GM12878 (cell line): ENCODE data around the gene FAR2. TPM values are rescaled to one million over a fixed set of nuclear protein-coding genes. Genes with fewer than 3 reads are reported as not detected.
"Not testable (repeated sequence)": the region's sequence is repeated elsewhere in the genome, so short reads cannot be mapped to it uniquely, and the experiment has no call there.

Experiments used
- ATAC-seq: fragments of 200-7000 bp; cut with Tn5 transposase; 3 replicates; pipeline ENCODE4 v1.9.1; 2020; ENCODE audit warnings: mild to moderate bottlenecking, moderate library complexity
- BruUV-seq: library from RNA; stranded (reverse); fragments of 400-500 nt; replicated peaks from 2 replicates; lab custom pipeline; 2021; lab: Mats Ljungman, UMichigan
- CTCF ChIA-PET: fragments of 300-600 bp; sonication (Branson Sonifier 250); formaldehyde crosslinking; extraction: SDS; loops from one replicate; lab custom pipeline; 2021; ENCODE audit warnings: inconsistent platforms; lab: Yijun Ruan, JAX
- POLR2A ChIA-PET: fragments of 350-600 bp; formaldehyde crosslinking; extraction: SDS; loops from one replicate; lab custom pipeline; 2021; ENCODE audit warnings: inconsistent platforms; lab: Charles Lee
- RAD21 ChIA-PET: fragments of 300-600 bp; sonication (Branson Sonifier 250); formaldehyde crosslinking; loops from one replicate; lab custom pipeline; 2023; ENCODE audit warnings: antibody characterized with exemption; ENCODE audit not compliant: unreplicated experiment; lab: Charles Lee
- SMC1A ChIA-PET: fragments of 300-600 bp; sonication (Branson Sonifier 250); formaldehyde crosslinking; loops from one replicate; lab custom pipeline; 2023; ENCODE audit not compliant: unreplicated experiment, uncharacterized antibody; lab: Charles Lee
- DNase-seq: peaks from one replicate; pipeline ENCODE4 v3.0.0-alpha.2; 2011; ENCODE audit warnings: low read depth, low spot score
- FAIRE-seq: peaks from 3 replicates; lab custom pipeline; 2011; peaks lifted over from hg19 to GRCh38; lab: Jason Lieb, UNC
- H2AFZ ChIP-seq: 2 replicates; pipeline ENCODE4 v1.6.0; 2011; ENCODE audit warnings: low read depth, low read length, control low read depth; ENCODE audit not compliant: control insufficient read depth
- H3K27ac ChIP-seq: 2 replicates; pipeline ENCODE4 v1.5.1; 2011; ENCODE audit warnings: control low read depth; ENCODE audit not compliant: control insufficient read depth, insufficient read depth
- H3K27me3 ChIP-seq, 2 experiments: replicated peaks in 1 of 2; 2 replicates each; pipeline versions ENCODE4 v1.6.0 to v1.6.1; 2011; ENCODE audit warnings: low read length in 1 of 2; ENCODE audit not compliant: control insufficient read depth in 2 of 2, insufficient read depth in 2 of 2
- H3K36me3 ChIP-seq, 2 experiments: 2 replicates each; pipeline ENCODE4 v1.5.1; 2011; ENCODE audit warnings: low read length in 1 of 2; ENCODE audit not compliant: control insufficient read depth in 2 of 2, insufficient read depth in 2 of 2
- H3K4me1 ChIP-seq: 2 replicates; pipeline ENCODE4 v1.6.1; 2011; ENCODE audit warnings: mild to moderate bottlenecking, low read length, moderate library complexity, mixed read lengths; ENCODE audit not compliant: control insufficient read depth, insufficient read depth
- H3K4me2 ChIP-seq: 2 replicates; pipeline ENCODE4 v1.6.0; 2011; ENCODE audit warnings: control low read depth; ENCODE audit not compliant: control insufficient read depth, insufficient read depth
- H3K4me3 ChIP-seq: fragments of 200-600 bp; sonication (generic); 2 replicates; pipeline ENCODE4 v1.5.1; 2016
- H3K79me2 ChIP-seq: 2 replicates; pipeline ENCODE4 v1.6.0; 2011; ENCODE audit warnings: low read length; ENCODE audit not compliant: control insufficient read depth, insufficient read depth
- H3K9ac ChIP-seq: 2 replicates; pipeline ENCODE4 v1.8.0; 2011; ENCODE audit warnings: low read length, control low read depth, mixed read lengths; ENCODE audit not compliant: control insufficient read depth, insufficient read depth
- H3K9me3 ChIP-seq: replicated peaks from 3 replicates; pipeline ENCODE4 v1.5.1; 2011; ENCODE audit warnings: mild to moderate bottlenecking, low read length; ENCODE audit not compliant: control insufficient read depth, insufficient read depth
- H4K20me1 ChIP-seq: 2 replicates; pipeline ENCODE4 v1.6.0; 2011; ENCODE audit not compliant: control insufficient read depth, insufficient read depth
- BHLHE40 ChIP-seq, 2 experiments: fragments of 450-650 bp in 1 of 2; IDR thresholded peaks; 2 replicates each; pipeline ENCODE4 v1.6.1; 2011 to 2017; ENCODE audit warnings: low read depth in 2 of 2, borderline replicate concordance in 1 of 2, improper control_type of control experiment in 1 of 2, low read length in 1 of 2, mild to moderate bottlenecking in 1 of 2
- CHD4 ChIP-seq: fragments of 200-600 bp; sonication (generic); IDR thresholded peaks from 2 replicates; pipeline ENCODE4 v1.6.1; 2016; ENCODE audit warnings: mild to moderate bottlenecking
- CREM ChIP-seq: IDR thresholded peaks from 2 replicates; pipeline ENCODE4 v1.6.1; 2014; ENCODE audit warnings: antibody characterized with exemption, low read depth
- DPF2 ChIP-seq: fragments of 450-650 bp; IDR thresholded peaks from 2 replicates; pipeline ENCODE4 v1.6.1; 2017; ENCODE audit warnings: mild to moderate bottlenecking
- ETV6 ChIP-seq, 2 experiments: fragments of 450-650 bp in 1 of 2; IDR thresholded peaks in 1 of 2; conservative IDR thresholded peaks in 1 of 2; 2 replicates each; pipeline ENCODE4 v1.6.1; 2014; ENCODE audit warnings: antibody characterized with exemption in 1 of 2, borderline replicate concordance in 1 of 2, low read depth in 1 of 2, mild to moderate bottlenecking in 1 of 2, moderate library complexity in 1 of 2
- IRF4 ChIP-seq: IDR thresholded peaks from 2 replicates; pipeline ENCODE4 v1.6.1; 2011; ENCODE audit warnings: low read depth, low read length
- KLF5 ChIP-seq: fragments of 450-650 bp; IDR thresholded peaks from 2 replicates; pipeline ENCODE4 v1.6.1; 2014; ENCODE audit warnings: mild to moderate bottlenecking; ENCODE audit not compliant: partially characterized antibody
- NR2F1 ChIP-seq: fragments of 450-650 bp; conservative IDR thresholded peaks from 2 replicates; pipeline ENCODE4 v1.6.1; 2017; ENCODE audit warnings: mild to moderate bottlenecking
- POLR2A ChIP-seq: IDR thresholded peaks from 2 replicates; pipeline ENCODE4 v1.6.1; 2011; ENCODE audit warnings: low read depth, mild to moderate bottlenecking, low read length
- POLR2AphosphoS5 ChIP-seq: IDR thresholded peaks from 2 replicates; pipeline ENCODE4 v1.6.1; 2011; ENCODE audit warnings: mild to moderate bottlenecking, low read length, inconsistent platforms
- TCF12 ChIP-seq: IDR thresholded peaks from 2 replicates; pipeline ENCODE4 v1.6.1; 2011; ENCODE audit warnings: low read depth, mild to moderate bottlenecking, low read length
- ZNF384 ChIP-seq: IDR thresholded peaks from 2 replicates; pipeline ENCODE4 v1.6.1; 2012; ENCODE audit warnings: low read depth, mild to moderate bottlenecking, low read length, improper control_type of control experiment, borderline replicate concordance
- WGBS: methylation state at CpG from one replicate; pipeline ENCODE4 v1.1.6; 2016; ENCODE audit warnings: low lambda C conversion rate; ENCODE audit not compliant: insufficient replicate concordance, insufficient coverage; ENCODE audit errors: missing lambda C conversion rate; 5-methylcytosine and 5-hydroxymethylcytosine counted together
- in situ Hi-C: fragments of 300-500 bp; cut with MboI; formaldehyde crosslinking; loops from 9 replicates; pipeline ENCODE4 v1.14.3; 2018; ENCODE audit warnings: mixed read lengths
- intact Hi-C: fragments of 100-400 bp; cut with micrococcal nuclease; formaldehyde crosslinking; loops from one replicate; pipeline ENCODE4 v1.14.2; 2022; ENCODE audit not compliant: unreplicated experiment
- polyA plus RNA-seq, 11 experiments: library from polyadenylated mRNA; depleted of rRNA in 4 of 11; unstranded in 6 of 11; stranded (reverse) in 5 of 11; fragments of >200 nt; fragmentation: Nextera tagmentation in 4 of 11; fragmentation: Illumina TruSeq in 1 of 11; extraction: Ambion mirVana in 4 of 11; extraction: Trizol in 1 of 11; gene quantifications; 1 replicate in 1 of 11; 2 replicates in 10 of 11; pipeline versions ENCODE4 v1.2.1 to v1.2.3, GENCODE V29; 2011 to 2016; ENCODE audit warnings: inconsistent platforms in 2 of 11, missing spikeins in 2 of 11, low read depth in 1 of 11
- total RNA-seq, 4 experiments: library from RNA; depleted of rRNA in 3 of 4; stranded (reverse); fragments of >200 nt in 3 of 4; fragmentation: Illumina TruSeq in 1 of 4; extraction: Trizol in 1 of 4; gene quantifications; 2 replicates each; pipeline versions ENCODE4 v1.2.1 to v1.2.3, GENCODE V29; 2013 to 2021
- TF ChIP-seq, protein P1 (sequence below): IDR thresholded peaks from 2 replicates; pipeline ENCODE4 v1.6.1; 2011; ENCODE audit warnings: low read depth, low read length, improper control_type of control experiment, borderline replicate concordance
- TF ChIP-seq, protein P2 (sequence below): fragments of 150-350 bp; IDR thresholded peaks from 2 replicates; pipeline ENCODE4 v1.6.1; 2016; ENCODE audit warnings: low read depth, low read length

FAR2 gene
- total and polyA plus RNA-seq, 10 of the 15 experiments (the other 5 are each of a cell fraction or from before 2014, with no cell fraction given): 0.50 to 1.1 (median 0.65) TPM

DNA sequence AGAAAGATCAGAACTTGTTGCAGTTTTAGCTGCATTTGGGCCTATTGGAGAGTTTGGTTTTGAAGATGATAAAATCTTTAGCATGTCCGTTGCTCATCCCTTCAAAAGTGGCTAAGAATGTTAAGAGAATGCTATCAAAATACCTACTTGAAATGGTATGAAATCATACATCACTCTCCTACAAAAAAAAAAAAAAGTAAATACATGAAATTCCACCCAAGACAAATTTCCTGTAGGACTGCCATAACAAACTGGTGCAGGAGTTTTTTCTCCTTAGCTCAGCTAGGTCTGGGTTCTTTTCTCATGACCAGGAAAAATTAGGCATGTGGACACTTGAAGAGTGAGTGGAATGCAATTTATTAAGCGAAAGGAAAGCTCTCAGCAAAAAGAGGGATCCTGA, 15.9 kb upstream of the FAR2 start (continued):
- TF ChIP-seq BHLHE40 (IDR thresholded peaks at IDR 0.05; ENCODE audit: borderline replicate concordance in 1 of 2, low read depth in 2 of 2, low read length in 1 of 2): no peak
- TF ChIP-seq CHD4: no peak
- TF ChIP-seq POLR2A: no peak
- TF ChIP-seq ETV6 (conservative IDR thresholded peaks at IDR 0.05 in 1 of 2, IDR thresholded peaks at IDR 0.05 in 1 of 2; ENCODE audit: borderline replicate concordance in 1 of 2, low read depth in 1 of 2): no peak

DNA sequence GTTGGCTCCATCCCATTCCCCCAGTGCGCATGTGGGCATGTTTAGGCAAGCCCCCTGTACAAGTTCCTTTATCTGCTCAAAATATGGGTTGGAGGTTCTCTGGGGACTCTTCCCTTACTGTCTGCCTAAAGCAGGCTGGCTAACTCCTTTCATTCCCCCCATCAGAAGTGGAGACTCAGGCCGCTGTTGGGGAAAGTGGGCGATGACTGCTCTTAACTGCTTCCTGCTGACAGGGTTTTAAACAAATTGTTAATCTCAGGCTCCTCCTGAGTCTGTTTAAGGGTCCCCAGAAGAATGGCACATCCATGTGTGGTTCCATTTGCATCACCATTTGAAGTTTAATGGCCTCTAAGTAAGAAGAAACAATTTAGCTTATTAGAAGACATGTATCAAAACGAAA, 15.4 kb upstream of the FAR2 start:
- RAD21 ChIA-PET: interaction anchor here (0.8 kb wide), 1 partner anchor 184 kb away, joined by 3 read pairs; no protein-coding TSS in a partner anchor
- intact Hi-C loops (no loop called here), in situ Hi-C loops (no loop called here)
- Histone ChIP-seq H3K36me3 (no peaks in the 10 kb centered on the region), H3K79me2 (no peaks in the 10 kb centered on the region), H3K27ac (no peak overlapping the region), H3K4me2 (no peak overlapping the region), H3K4me1 (no peaks in the 10 kb centered on the region), H2AFZ (no peak overlapping the region), H4K20me1 (no peaks in the 10 kb centered on the region), H3K4me3 (no peak overlapping the region), H3K27me3 (no peaks in the 10 kb centered on the region), H3K9me3 (no peaks in the 10 kb centered on the region), H3K9ac (no peak overlapping the region)
- ATAC-seq: no peak
- SMC1A ChIA-PET: interaction anchor here (1.0 kb wide), 1 partner anchor 15 kb away, joined by 3 read pairs; the partner anchor contains the start of gene FAR2
- CTCF ChIA-PET: interaction anchor here (0.6 kb wide), 1 partner anchor 48 kb away, joined by 3 read pairs; no protein-coding TSS in a partner anchor
- no peak for FAIRE-seq
- POLR2A ChIA-PET: no interaction called here
- TF ChIP-seq TCF12 (no peak), KLF5 (no peak), DPF2 (no peak), ZNF384 (no peak), IRF4 (no peak), CREM (no peak), POLR2AphosphoS5 (no peak), NR2F1 (no peak)
- TF ChIP-seq, protein P1, sequence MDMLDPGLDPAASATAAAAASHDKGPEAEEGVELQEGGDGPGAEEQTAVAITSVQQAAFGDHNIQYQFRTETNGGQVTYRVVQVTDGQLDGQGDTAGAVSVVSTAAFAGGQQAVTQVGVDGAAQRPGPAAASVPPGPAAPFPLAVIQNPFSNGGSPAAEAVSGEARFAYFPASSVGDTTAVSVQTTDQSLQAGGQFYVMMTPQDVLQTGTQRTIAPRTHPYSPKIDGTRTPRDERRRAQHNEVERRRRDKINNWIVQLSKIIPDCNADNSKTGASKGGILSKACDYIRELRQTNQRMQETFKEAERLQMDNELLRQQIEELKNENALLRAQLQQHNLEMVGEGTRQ: no peak
- TF ChIP-seq, protein P2, sequence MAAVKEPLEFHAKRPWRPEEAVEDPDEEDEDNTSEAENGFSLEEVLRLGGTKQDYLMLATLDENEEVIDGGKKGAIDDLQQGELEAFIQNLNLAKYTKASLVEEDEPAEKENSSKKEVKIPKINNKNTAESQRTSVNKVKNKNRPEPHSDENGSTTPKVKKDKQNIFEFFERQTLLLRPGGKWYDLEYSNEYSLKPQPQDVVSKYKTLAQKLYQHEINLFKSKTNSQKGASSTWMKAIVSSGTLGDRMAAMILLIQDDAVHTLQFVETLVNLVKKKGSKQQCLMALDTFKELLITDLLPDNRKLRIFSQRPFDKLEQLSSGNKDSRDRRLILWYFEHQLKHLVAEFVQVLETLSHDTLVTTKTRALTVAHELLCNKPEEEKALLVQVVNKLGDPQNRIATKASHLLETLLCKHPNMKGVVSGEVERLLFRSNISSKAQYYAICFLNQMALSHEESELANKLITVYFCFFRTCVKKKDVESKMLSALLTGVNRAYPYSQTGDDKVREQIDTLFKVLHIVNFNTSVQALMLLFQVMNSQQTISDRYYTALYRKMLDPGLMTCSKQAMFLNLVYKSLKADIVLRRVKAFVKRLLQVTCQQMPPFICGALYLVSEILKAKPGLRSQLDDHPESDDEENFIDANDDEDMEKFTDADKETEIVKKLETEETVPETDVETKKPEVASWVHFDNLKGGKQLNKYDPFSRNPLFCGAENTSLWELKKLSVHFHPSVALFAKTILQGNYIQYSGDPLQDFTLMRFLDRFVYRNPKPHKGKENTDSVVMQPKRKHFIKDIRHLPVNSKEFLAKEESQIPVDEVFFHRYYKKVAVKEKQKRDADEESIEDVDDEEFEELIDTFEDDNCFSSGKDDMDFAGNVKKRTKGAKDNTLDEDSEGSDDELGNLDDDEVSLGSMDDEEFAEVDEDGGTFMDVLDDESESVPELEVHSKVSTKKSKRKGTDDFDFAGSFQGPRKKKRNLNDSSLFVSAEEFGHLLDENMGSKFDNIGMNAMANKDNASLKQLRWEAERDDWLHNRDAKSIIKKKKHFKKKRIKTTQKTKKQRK: no peak
- no TSS peak for BruUV-seq
- WGBS: 64% methylated on average over 4 of the region's 4 CpGs
- no peak for DNase-seq

DNA sequence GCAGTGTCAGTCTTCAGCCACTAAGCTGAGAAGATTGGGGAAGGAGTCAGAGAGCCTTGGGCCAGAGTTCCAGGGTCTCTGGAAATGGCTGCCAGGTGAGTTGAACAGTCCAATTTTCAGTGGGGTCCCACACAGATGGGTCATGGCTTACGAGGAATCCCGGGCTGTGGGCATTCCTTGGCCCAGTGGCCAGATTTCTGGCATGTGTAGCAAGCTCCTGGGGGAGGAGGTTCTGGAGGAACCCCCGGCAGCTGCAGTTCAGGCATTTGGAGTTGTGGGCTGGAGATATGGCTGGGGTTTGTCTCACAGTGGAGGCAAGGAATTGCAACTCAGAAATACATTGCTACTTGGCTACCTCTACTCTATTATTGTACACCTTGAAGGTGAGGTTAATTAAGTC, 10.8 kb upstream of the FAR2 start:
- H3K4me3 ChIP-seq, DNase-seq, BruUV-seq, H4K20me1 ChIP-seq, intact Hi-C loops, H3K27ac ChIP-seq, POLR2A ChIA-PET, RAD21 ChIA-PET, H3K4me1 ChIP-seq, H3K36me3 ChIP-seq, ATAC-seq, H3K4me2 ChIP-seq, H3K9me3 ChIP-seq, H3K27me3 ChIP-seq, SMC1A ChIA-PET, H2AFZ ChIP-seq, H3K9ac ChIP-seq, CTCF ChIA-PET, FAIRE-seq, H3K79me2 ChIP-seq, in situ Hi-C loops: not testable (repeated sequence)
- WGBS: 0% methylated on average over 3 of the region's 3 CpGs
